T-helper 2 cell treated with Interferon-gamma antibody and Interleukin-4, amounts not matched to agents 100 ng/mL and 5 ng/mL, for 36 hours (primary cell): Measurements from ENCODE around the gene GCC1. TPM values are rescaled to one million over a fixed set of nuclear protein-coding genes. Genes with fewer than 3 reads are reported as not detected.

Source experiments
- intact Hi-C: fragments of 100-400 bp; cut with micrococcal nuclease; formaldehyde crosslinking; loops from one replicate; pipeline ENCODE4 v1.15.1; 2023
- total RNA-seq: library from RNA; stranded (reverse); gene quantifications from 2 replicates; pipeline ENCODE4 v1.2.3, GENCODE V29; 2022

The GCC1 gene, protein sequence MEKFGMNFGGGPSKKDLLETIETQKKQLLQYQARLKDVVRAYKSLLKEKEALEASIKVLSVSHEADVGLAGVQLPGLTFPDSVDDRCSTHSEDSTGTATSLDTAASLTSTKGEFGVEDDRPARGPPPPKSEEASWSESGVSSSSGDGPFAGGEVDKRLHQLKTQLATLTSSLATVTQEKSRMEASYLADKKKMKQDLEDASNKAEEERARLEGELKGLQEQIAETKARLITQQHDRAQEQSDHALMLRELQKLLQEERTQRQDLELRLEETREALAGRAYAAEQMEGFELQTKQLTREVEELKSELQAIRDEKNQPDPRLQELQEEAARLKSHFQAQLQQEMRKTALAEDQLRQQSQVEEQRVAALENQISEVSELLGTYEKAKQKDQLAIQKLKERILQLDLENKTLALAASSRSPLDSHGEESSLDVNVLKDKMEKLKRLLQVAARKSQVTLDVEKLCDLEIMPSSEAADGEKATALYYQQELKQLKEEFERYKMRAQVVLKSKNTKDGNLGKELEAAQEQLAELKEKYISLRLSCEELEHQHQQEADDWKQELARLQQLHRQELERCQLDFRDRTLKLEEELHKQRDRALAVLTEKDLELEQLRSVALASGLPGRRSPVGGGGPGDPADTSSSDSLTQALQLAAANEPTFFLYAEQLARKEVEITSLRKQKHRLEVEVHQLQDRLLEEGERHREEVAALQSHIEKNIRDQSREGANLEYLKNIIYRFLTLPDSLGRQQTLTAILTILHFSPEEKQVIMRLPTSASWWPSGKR
- total RNA-seq = 17.9 and 18.1 TPM in 2 replicates

DNA sequence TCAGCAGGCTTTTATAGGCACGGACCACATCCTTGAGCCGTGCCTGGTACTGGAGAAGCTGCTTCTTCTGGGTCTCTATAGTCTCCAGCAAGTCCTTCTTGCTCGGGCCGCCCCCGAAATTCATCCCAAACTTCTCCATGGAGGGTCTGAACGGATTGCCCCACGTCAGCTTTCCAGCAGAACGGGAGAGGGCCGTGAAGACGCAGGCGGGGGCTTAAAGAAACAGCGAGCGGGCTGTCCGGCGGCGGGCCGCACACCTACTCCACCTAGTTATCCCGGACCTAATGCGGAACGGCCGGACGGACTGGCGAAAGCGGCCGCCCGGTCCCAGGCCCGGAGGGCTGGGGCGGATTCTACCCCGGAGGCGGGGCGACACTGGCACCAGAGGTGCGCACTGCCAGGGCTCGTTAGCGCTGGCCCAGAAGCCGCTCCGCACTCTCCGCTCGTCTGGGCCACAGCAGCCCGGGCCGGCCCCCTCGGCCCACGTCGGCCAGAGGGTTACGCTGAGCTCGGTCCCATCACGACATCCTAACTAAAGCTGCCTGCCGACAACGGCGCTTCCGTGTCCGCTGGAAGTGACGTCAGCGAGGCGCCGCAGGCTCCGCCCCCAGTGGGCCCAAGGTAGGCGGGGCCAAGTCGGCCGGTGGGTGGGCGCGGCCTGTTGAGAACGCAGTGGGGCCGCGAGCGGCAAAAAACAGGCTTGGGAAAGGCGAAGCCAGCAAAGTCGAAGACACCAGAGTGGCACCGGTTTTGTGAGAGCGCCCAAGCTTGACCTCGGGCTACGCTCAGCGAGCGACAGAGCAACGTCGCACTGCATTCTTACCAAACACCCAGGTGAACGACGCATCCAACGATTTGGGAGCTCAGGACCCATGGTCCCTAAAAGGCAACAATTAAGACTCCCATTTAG lies at the start of gene GCC1:
Gene GCC1, minus strand, starts transcription at position 553 of the 910 bp plus-strand sequence. Its CDS starts 414 bp downstream, at position 139.
- intact Hi-C loops = loop anchor here (5.0 to 10.0 kb wide), 3 partner anchors 138 to 872 kb away; partner anchors contain the start of gene HILPDA

- intact Hi-C loops = no loop called here
Measured at GRCh38 chr7:127632276-127632910, 47.0 kb upstream of the GCC1 start.

- intact Hi-C loops = no loop called here
Measured at GRCh38 chr7:127629268-127629854, 44.0 kb upstream of the GCC1 start.

GRCh38 chr7:127628445-127628844 lies 43.0 kb upstream of the GCC1 start:
- intact Hi-C loops = no loop called here

DNA sequence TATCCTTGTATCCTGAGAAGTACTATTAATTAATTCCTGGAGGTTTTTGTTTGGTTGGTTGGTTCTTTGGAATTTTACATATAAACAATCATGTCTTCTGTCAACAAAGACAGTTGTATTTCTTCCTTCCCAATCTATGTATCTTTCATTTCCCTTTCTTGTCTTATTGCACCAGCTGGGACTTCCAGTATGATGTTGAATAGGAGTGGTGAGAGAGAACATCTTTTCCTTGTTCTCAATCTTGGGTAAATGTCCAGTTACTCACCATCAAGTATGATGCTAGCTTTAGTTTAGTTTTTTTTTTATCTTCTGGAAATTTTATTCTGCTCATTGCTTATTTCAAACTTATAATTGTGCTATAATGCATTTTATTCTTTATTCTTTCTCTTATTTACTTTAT lies 39.9 kb upstream of the GCC1 start:
- intact Hi-C loops = no loop called here

GRCh38 chr7:127620406-127621233 lies 35.2 kb upstream of the GCC1 start:
- intact Hi-C loops = no loop called here

- intact Hi-C loops = no loop called here
Measured at GRCh38 chr7:127619681-127620405, 34.4 kb upstream of the GCC1 start.

DNA sequence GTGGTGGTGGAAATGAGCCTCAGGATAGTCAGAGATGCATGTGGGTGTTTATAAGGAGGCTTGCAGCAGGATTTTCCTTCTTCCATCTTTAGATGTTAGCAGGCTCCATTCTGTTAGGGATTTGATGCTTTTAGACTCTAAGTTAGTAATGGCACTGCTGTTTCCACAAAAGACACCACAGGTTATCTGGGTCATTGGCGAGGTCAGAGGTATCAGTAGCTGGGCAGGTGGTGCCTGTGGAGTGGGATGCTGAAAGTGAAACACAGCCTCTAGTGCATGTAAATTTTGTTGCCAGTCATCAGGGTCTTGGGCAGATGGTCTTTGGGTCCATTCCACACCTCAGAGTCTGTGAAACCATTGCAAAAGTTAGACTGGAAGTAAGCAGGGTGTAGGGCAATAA lies 33.4 kb upstream of the GCC1 start:
- intact Hi-C loops = no loop called here

DNA sequence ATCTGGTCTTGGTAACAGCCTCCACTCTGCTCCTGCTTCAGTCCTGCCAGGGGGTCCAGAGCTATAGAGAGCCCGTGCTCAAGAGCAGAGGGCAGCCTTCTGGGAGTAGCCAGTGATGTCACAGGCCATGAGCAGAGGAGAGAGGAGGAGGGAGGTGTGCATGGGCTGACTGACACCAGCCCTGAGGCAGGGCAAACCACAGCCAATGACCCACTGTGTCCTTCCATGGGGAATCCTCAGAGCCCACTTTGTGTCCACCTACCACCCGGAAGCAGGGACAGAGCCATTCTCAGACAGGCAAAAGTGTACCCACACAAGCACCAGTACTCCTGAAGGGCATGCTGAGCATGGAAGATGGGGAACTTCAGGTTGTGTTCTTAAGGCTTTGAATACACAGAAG lies 32.6 kb upstream of the GCC1 start, which contains the start of gene PAX4:
Gene PAX4, minus strand, starts transcription at position 101 of the 400 bp plus-strand sequence. CDS start 2,214 bp downstream, outside the sequence.
- intact Hi-C loops = no loop called here

DNA sequence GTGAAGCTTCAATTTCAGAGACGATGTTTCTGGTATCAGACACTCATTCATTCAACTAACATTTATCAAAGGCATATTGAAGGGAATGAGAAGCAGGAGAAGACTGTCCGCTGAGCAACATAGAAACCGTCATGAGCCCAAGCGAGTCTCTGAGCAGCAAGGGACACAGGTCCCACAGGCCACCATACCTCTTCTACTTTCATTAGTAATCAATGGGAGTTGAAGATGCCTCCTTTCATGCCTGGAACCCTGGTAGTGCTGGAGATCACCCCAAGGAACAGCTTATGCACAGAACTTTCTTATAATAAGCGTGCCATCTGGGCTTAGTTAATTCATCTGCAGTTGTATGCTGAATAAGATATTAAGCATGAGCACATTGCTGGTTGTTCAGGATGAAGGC lies 31.3 kb upstream of the GCC1 start:
- intact Hi-C loops = no loop called here

GRCh38 chr7:127612263-127612662 lies 26.9 kb upstream of the GCC1 start:
- intact Hi-C loops = no loop called here

DNA sequence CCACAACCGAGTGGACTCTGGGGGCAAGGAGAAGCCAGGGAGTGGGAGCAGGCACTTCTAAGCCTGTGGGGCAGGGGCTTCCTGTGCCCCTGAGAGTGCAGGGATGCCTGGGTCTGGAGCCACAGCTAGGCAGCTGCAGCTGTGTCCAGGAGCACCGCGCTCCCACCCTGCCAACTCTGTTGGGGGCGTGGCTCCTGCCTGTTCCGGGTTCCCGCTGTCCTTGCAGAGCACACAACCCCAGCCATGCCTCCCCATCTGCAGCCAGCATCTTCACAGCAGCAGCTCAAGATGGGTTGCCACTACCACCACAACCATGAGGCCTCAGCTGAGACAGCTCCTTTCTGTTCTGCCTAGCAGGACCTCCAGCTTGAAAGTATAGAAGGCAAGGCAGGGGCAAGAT lies 23.9 kb upstream of the GCC1 start:
- intact Hi-C loops = no loop called here

- intact Hi-C loops = no loop called here
Measured at GRCh38 chr7:127608446-127608845, 23.1 kb upstream of the GCC1 start.

- intact Hi-C loops = no loop called here
Measured at GRCh38 chr7:127600885-127601284, 15.5 kb upstream of the GCC1 start.

DNA sequence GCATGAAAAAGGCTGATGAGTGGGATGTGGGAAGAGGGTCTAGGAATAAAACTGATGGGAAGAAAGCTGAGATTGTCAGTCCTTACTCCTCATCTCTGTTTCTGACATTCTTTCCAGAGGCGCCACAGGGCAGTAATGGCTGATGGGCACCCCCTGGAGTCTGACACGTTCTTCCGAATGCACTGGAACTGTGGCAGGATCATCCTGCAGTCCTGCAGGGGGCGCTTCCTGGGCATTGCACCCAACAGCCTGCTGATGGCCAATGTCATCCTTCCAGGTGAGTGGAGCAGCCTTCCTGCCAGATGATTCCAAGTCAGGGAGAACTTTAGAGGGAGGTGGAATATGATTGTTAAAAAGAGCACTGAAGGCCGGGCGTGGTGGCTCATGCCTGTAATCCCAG lies 12.9 kb upstream of the GCC1 start:
- intact Hi-C loops = no loop called here

GRCh38 chr7:127595737-127596136 lies 10.3 kb upstream of the GCC1 start:
- intact Hi-C loops = no loop called here

- intact Hi-C loops = no loop called here
Measured at GRCh38 chr7:127594490-127594889, 9.1 kb upstream of the GCC1 start.

GRCh38 chr7:127592550-127592949 lies 7.2 kb upstream of the GCC1 start:
- intact Hi-C loops = no loop called here

DNA sequence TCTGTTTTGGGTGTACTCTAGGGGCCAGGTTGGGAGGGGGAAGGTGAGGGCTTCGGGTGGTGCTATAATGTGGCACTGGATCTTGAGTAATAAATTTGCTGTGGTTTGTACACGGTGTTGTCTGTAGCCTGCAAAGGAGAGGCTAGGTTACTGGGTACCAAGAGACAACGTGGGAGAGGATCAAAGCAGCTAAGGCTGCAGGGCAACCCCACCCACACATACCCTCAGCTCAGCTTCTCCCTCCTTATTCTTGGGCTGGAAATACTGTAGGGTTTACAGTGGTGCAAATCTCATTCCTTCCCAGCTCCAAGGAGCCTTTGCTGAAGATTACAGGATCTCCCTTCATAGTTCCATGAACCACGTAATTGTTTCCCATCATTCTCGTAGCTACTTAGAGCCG lies 6.2 kb upstream of the GCC1 start:
- intact Hi-C loops = no loop called here
